HepG2 (cell line): Measurements from ENCODE around the gene TNFRSF6B. TPM values are rescaled to one million over a fixed set of nuclear protein-coding genes. Genes with fewer than 3 reads are reported as not detected.

Experiments used
- BHLHE40 ChIP-seq: IDR thresholded peaks from 2 replicates; pipeline ENCODE4 v1.6.1; 2011; ENCODE audit warnings: low read length, improper control_type of control experiment
- CENPT ChIP-seq: sonication (generic); formaldehyde crosslinking; IDR thresholded peaks from 2 replicates; pipeline ENCODE4 v1.8.0; 2022; ENCODE audit warnings: low read depth, mild to moderate bottlenecking, moderate library complexity, missing genetic modification reagents
- FOXJ3 ChIP-seq: sonication (generic); formaldehyde crosslinking; IDR thresholded peaks from 2 replicates; pipeline ENCODE4 v1.4.0; 2020; ENCODE audit warnings: missing genetic modification reagents, mild to moderate bottlenecking, borderline replicate concordance
- NFIC ChIP-seq: IDR thresholded peaks from 2 replicates; pipeline ENCODE4 v1.6.1; 2012; ENCODE audit warnings: mild to moderate bottlenecking, low read length, inconsistent platforms
- POLR2A ChIP-seq, 2 experiments: IDR thresholded peaks; 2 replicates each; pipeline ENCODE4 v1.6.1; 2011; ENCODE audit warnings: low read depth in 2 of 2, low read length in 2 of 2, mild to moderate bottlenecking in 1 of 2, moderate library complexity in 1 of 2; ENCODE audit not compliant: insufficient read depth in 1 of 2
- SIX4 ChIP-seq: sonication (generic); formaldehyde crosslinking; IDR thresholded peaks from 2 replicates; pipeline ENCODE4 v1.4.0; 2020; ENCODE audit warnings: missing genetic modification reagents
- YY1 ChIP-seq: IDR thresholded peaks from 2 replicates; pipeline ENCODE4 v1.6.1; 2011; ENCODE audit warnings: low read length, low read depth, moderate library complexity, mild to moderate bottlenecking; ENCODE audit not compliant: insufficient read depth, insufficient replicate concordance
- ZBTB38 ChIP-seq: sonication (generic); formaldehyde crosslinking; IDR thresholded peaks from 2 replicates; pipeline ENCODE4 v1.5.1; 2020; ENCODE audit warnings: mild to moderate bottlenecking, missing genetic modification reagents
- ZKSCAN8 ChIP-seq: IDR thresholded peaks from 2 replicates; pipeline ENCODE4 v1.6.1; 2016; ENCODE audit warnings: borderline replicate concordance, missing genetic modification reagents, missing compliant biosample characterization
- ZMYM2 ChIP-seq: sonication (generic); formaldehyde crosslinking; IDR thresholded peaks from 2 replicates; pipeline ENCODE4 v1.8.0; 2022; ENCODE audit warnings: mild to moderate bottlenecking, missing genetic modification reagents
- ZNF256 ChIP-seq: sonication (generic); formaldehyde crosslinking; conservative IDR thresholded peaks from 2 replicates; pipeline ENCODE4 v1.4.0; 2020; ENCODE audit warnings: missing genetic modification reagents
- ZNF607 ChIP-seq: sonication (generic); formaldehyde crosslinking; IDR thresholded peaks from 2 replicates; pipeline ENCODE4 v1.5.1; 2020; ENCODE audit warnings: missing genetic modification reagents, mild to moderate bottlenecking, borderline replicate concordance
- ZSCAN25 ChIP-seq: sonication (generic); formaldehyde crosslinking; IDR thresholded peaks from 2 replicates; pipeline ENCODE4 v1.8.0; 2022; ENCODE audit warnings: mild to moderate bottlenecking, missing genetic modification reagents
- polyA plus RNA-seq, 8 experiments: library from polyadenylated mRNA; depleted of rRNA in 3 of 8; stranded (reverse) in 7 of 8; unstranded in 1 of 8; fragments of >200 nt; fragmentation: Illumina TruSeq in 4 of 8; extraction: Trizol in 4 of 8; gene quantifications; 2 replicates each; pipeline versions ENCODE4 v1.2.1 to v1.2.3, GENCODE V29; 2011 to 2016; ENCODE audit warnings: low read depth in 4 of 8, missing spikeins in 1 of 8, mixed read lengths in 1 of 8; ENCODE audit not compliant: insufficient read depth in 1 of 8
- total RNA-seq, 5 experiments: library from RNA; depleted of rRNA; stranded (reverse); fragments of >200 nt; fragmentation: Illumina TruSeq; extraction: Trizol; gene quantifications; 2 replicates each; pipeline ENCODE4 v1.2.3, GENCODE V29; 2016; ENCODE audit warnings: low read depth in 1 of 5
- TF ChIP-seq, protein P1 (sequence below), 2 experiments: sonication (generic) in 1 of 2; formaldehyde crosslinking in 1 of 2; IDR thresholded peaks; 2 replicates each; pipeline versions ENCODE4 v1.6.1 to v1.9.0; 2014 to 2022; ENCODE audit warnings: antibody characterized with exemption in 1 of 2, borderline replicate concordance in 1 of 2, inconsistent platforms in 1 of 2, low read depth in 1 of 2, missing genetic modification reagents in 1 of 2
- TF ChIP-seq, protein P2 (sequence below): sonication (generic); formaldehyde crosslinking; IDR thresholded peaks from 2 replicates; pipeline ENCODE4 v1.4.0; 2020; ENCODE audit warnings: mild to moderate bottlenecking, missing genetic modification reagents
- TF ChIP-seq, protein P3 (sequence below): sonication (generic); formaldehyde crosslinking; IDR thresholded peaks from 2 replicates; pipeline ENCODE4 v1.8.0; 2022; ENCODE audit warnings: mild to moderate bottlenecking, missing genetic modification reagents, moderate library complexity
- TF ChIP-seq, protein P4 (sequence below): sonication (generic); formaldehyde crosslinking; IDR thresholded peaks from 2 replicates; pipeline ENCODE4 v1.5.0; 2020; ENCODE audit warnings: mild to moderate bottlenecking, low read depth, missing genetic modification reagents, borderline replicate concordance
- TF ChIP-seq, protein P5 (sequence below): sonication (generic); formaldehyde crosslinking; IDR thresholded peaks from 2 replicates; pipeline ENCODE4 v1.4.0; 2020; ENCODE audit warnings: missing genetic modification reagents, low read depth, mild to moderate bottlenecking, borderline replicate concordance
- TF ChIP-seq, protein P6 (sequence below): sonication (generic); formaldehyde crosslinking; IDR thresholded peaks from 2 replicates; pipeline ENCODE4 v1.4.0; 2020; ENCODE audit warnings: missing genetic modification reagents

The TNFRSF6B gene
- total and polyA plus RNA-seq, 2 of the 13 experiments (the other 11 are each of a cell fraction or from before 2014, with no cell fraction given): 0.24 TPM; not detected in 1

DNA sequence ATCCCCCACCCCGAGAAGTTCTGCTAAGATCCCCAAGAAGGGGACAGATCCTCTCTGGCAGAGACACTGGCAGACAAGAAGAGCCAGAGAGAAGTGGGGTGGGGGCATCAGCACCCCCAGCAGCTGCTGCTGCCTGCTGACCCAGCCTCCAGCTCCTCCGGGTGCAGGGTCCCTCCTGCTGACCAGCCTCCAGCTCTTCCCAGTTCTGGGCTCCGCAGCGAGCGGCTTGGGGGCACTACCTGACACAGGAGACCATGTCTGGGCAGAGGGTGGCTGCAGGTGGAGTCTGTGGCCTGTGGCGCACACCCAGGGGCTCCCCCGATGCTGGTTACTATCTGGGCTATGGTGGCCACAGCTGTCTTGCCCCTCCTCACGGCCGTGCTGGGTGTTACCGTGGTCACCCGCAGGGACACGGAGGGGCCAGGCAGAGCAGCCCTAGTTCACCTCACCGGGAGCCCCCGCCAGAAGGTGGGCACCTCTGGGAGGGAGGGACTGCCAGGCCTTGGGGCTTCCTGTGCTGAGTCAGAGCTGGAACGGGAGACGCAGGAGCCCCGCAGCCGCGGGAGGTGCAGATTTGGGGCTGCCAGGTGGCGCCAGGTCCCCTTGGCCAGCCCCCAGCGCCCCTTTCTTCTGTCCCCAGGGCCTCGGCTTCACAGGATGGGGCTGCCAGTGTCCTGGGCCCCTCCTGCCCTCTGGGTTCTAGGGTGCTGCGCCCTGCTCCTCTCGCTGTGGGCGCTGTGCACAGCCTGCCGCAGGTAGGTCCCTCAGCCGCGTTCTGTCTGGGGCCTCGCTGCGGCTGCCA lies 40.6 kb downstream of the TNFRSF6B start (continued):
- TF ChIP-seq, protein P1, sequence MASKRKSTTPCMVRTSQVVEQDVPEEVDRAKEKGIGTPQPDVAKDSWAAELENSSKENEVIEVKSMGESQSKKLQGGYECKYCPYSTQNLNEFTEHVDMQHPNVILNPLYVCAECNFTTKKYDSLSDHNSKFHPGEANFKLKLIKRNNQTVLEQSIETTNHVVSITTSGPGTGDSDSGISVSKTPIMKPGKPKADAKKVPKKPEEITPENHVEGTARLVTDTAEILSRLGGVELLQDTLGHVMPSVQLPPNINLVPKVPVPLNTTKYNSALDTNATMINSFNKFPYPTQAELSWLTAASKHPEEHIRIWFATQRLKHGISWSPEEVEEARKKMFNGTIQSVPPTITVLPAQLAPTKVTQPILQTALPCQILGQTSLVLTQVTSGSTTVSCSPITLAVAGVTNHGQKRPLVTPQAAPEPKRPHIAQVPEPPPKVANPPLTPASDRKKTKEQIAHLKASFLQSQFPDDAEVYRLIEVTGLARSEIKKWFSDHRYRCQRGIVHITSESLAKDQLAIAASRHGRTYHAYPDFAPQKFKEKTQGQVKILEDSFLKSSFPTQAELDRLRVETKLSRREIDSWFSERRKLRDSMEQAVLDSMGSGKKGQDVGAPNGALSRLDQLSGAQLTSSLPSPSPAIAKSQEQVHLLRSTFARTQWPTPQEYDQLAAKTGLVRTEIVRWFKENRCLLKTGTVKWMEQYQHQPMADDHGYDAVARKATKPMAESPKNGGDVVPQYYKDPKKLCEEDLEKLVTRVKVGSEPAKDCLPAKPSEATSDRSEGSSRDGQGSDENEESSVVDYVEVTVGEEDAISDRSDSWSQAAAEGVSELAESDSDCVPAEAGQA (IDR thresholded peaks at IDR 0.05; ENCODE audit: low read depth): no peak; the same call in 1 of the 2 replicates
- TF ChIP-seq, protein P1 (CRISPR knock-in tag; IDR thresholded peaks at IDR 0.05; ENCODE audit: borderline replicate concordance): no peak
- TF ChIP-seq, protein P2, sequence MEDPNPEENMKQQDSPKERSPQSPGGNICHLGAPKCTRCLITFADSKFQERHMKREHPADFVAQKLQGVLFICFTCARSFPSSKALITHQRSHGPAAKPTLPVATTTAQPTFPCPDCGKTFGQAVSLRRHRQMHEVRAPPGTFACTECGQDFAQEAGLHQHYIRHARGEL (CRISPR knock-in tag): 0 out of 2 replicates have a peak, but pooled peaks have one; percentile 21
- TF ChIP-seq FOXJ3 (CRISPR knock-in tag) (no peak; the same call in 1 of the 2 replicates), CENPT (no peak), ZBTB38 (CRISPR knock-in tag) (no peak; the same call in 1 of the 2 replicates), SIX4 (CRISPR knock-in tag) (no peak), POLR2A (IDR thresholded peaks at IDR 0.05; ENCODE audit: insufficient read depth in 1 of 2, low read depth in 2 of 2, low read length in 2 of 2) (0 out of 4 replicates have a peak, but pooled peaks of 1 of the 2 experiments have one; percentile 1), NFIC (no peak), ZKSCAN8 (CRISPR knock-in tag) (0 out of 2 replicates have a peak, but pooled peaks have one; percentile 7), ZSCAN25 (CRISPR knock-in tag) (no peak), ZNF256 (CRISPR knock-in tag) (no peak), BHLHE40 (no peak), YY1 (no peak), ZNF607 (CRISPR knock-in tag) (no peak), ZMYM2 (CRISPR knock-in tag) (no peak)
- TF ChIP-seq, protein P3, sequence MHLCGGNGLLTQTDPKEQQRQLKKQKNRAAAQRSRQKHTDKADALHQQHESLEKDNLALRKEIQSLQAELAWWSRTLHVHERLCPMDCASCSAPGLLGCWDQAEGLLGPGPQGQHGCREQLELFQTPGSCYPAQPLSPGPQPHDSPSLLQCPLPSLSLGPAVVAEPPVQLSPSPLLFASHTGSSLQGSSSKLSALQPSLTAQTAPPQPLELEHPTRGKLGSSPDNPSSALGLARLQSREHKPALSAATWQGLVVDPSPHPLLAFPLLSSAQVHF (CRISPR knock-in tag): no peak
- TF ChIP-seq, protein P4, sequence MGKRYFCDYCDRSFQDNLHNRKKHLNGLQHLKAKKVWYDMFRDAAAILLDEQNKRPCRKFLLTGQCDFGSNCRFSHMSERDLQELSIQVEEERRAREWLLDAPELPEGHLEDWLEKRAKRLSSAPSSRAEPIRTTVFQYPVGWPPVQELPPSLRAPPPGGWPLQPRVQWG (CRISPR knock-in tag): no peak
- TF ChIP-seq, protein P5, sequence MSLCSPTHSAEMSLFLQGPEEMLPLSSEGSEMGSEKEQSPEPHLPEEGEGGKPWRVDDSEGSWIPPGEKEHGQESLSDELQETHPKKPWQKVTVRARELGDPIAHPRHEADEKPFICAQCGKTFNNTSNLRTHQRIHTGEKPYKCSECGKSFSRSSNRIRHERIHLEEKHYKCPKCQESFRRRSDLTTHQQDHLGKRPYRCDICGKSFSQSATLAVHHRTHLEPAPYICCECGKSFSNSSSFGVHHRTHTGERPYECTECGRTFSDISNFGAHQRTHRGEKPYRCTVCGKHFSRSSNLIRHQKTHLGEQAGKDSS (CRISPR knock-in tag): peak; percentile 67; the same call in 1 of the 2 replicates
- TF ChIP-seq, protein P6, sequence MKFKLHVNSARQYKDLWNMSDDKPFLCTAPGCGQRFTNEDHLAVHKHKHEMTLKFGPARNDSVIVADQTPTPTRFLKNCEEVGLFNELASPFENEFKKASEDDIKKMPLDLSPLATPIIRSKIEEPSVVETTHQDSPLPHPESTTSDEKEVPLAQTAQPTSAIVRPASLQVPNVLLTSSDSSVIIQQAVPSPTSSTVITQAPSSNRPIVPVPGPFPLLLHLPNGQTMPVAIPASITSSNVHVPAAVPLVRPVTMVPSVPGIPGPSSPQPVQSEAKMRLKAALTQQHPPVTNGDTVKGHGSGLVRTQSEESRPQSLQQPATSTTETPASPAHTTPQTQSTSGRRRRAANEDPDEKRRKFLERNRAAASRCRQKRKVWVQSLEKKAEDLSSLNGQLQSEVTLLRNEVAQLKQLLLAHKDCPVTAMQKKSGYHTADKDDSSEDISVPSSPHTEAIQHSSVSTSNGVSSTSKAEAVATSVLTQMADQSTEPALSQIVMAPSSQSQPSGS (CRISPR knock-in tag): 0 out of 2 replicates have a peak, but pooled peaks have one; percentile 17
